Activated CD4-positive, alpha-beta memory T cell treated with anti-CD3 and anti-CD28 coated beads, Interleukin-2, amount 10 ng/mL, durations not matched to agents 7 days and 5 days (primary cell): ENCODE results near the gene CDH4. TPM values are rescaled to one million over a fixed set of nuclear protein-coding genes. Genes with fewer than 3 reads are reported as not detected.

Experiments
- CTCF ChIA-PET: fragments of 350-600 bp; sonication (Branson Sonifier 250); formaldehyde crosslinking; loops from one replicate; lab custom pipeline; 2021; ENCODE audit warnings: antibody characterized with exemption, inconsistent platforms; lab: Charles Lee
- POLR2A ChIA-PET: fragments of 350-600 bp; sonication (Branson Sonifier 250); formaldehyde crosslinking; loops from one replicate; lab custom pipeline; 2021; ENCODE audit warnings: antibody characterized with exemption; lab: Charles Lee
- DNase-seq: peaks from one replicate; pipeline ENCODE4 v3.0.0-alpha.2; 2020
- H3K27ac Mint-ChIP-seq: one replicate; pipeline ENCODE4 v1.8.0; 2021; ENCODE audit warnings: mild to moderate bottlenecking, mixed read lengths
- H3K27me3 Mint-ChIP-seq: one replicate; pipeline ENCODE4 v1.8.0; 2021; ENCODE audit warnings: mixed read lengths
- H3K36me3 Mint-ChIP-seq: one replicate; pipeline ENCODE4 v1.8.0; 2021; ENCODE audit warnings: low read depth, mixed read lengths
- H3K4me1 Mint-ChIP-seq: one replicate; pipeline ENCODE4 v1.8.0; 2021; ENCODE audit warnings: mixed read lengths
- H3K4me3 Mint-ChIP-seq: one replicate; pipeline ENCODE4 v1.8.0; 2021; ENCODE audit warnings: mild to moderate bottlenecking, mixed read lengths
- H3K9me3 Mint-ChIP-seq: one replicate; pipeline ENCODE4 v1.8.0; 2021; ENCODE audit warnings: mixed read lengths
- total RNA-seq, 2 experiments: library from RNA; stranded (reverse); gene quantifications; one replicate each; pipeline ENCODE4 v1.2.3, GENCODE V29; 2021

Gene CDH4
- total RNA-seq, 2 experiments from 2014 or later = 0.15 to 0.20 TPM

- no peaks in the 10 kb centered on the region for H3K36me3 Mint-ChIP-seq
- ChIA-PET POLR2A (no interaction called here), CTCF (no interaction called here)
- DNase-seq = no peak
- no peak overlapping the region for H3K27ac Mint-ChIP-seq
- H3K9me3 Mint-ChIP-seq = no peaks in the 10 kb centered on the region
- H3K27me3 Mint-ChIP-seq = no peaks in the 10 kb centered on the region
- no peak overlapping the region for H3K4me3 Mint-ChIP-seq
- peaks cover 4% of the 10 kb centered on the region for H3K4me1 Mint-ChIP-seq
Observed at GRCh38 chr20:61492065-61492464, 240.0 kb downstream of the CDH4 start.

GRCh38 chr20:61493798-61494305, 241.8 kb downstream of the CDH4 start:
- ChIA-PET POLR2A (no interaction called here), CTCF (no interaction called here)
- Mint-ChIP-seq H3K27ac (no peak overlapping the region), H3K27me3 (no peaks in the 10 kb centered on the region), H3K4me1 (peaks cover 7% of the 10 kb centered on the region), H3K36me3 (no peaks in the 10 kb centered on the region), H3K4me3 (no peak overlapping the region), H3K9me3 (no peaks in the 10 kb centered on the region)
- no peak for DNase-seq

- CTCF ChIA-PET = no interaction called here
Observed at GRCh38 chr20:61494763-61495575, 242.9 kb downstream of the CDH4 start.

GRCh38 chr20:61497029-61497627, 245.1 kb downstream of the CDH4 start:
- no peak overlapping the region for H3K27ac Mint-ChIP-seq
- no peaks in the 10 kb centered on the region for H3K36me3 Mint-ChIP-seq
- H3K4me3 Mint-ChIP-seq = no peak overlapping the region
- CTCF ChIA-PET = no interaction called here
- peaks cover 2% of the 10 kb centered on the region for H3K9me3 Mint-ChIP-seq
- H3K4me1 Mint-ChIP-seq = peaks cover 19% of the 10 kb centered on the region
- DNase-seq = no peak
- POLR2A ChIA-PET = no interaction called here
- H3K27me3 Mint-ChIP-seq = no peaks in the 10 kb centered on the region

More at GRCh38 chr20:61494763-61495575, 242.9 kb downstream of the CDH4 start:
- Mint-ChIP-seq H3K27ac (no peak overlapping the region), H3K27me3 (no peaks in the 10 kb centered on the region), H3K9me3 (no peaks in the 10 kb centered on the region), H3K4me1 (peaks cover 7% of the 10 kb centered on the region), H3K36me3 (no peaks in the 10 kb centered on the region), H3K4me3 (no peak overlapping the region)
- DNase-seq = no peak
- POLR2A ChIA-PET = no interaction called here

- peaks cover 2% of the 10 kb centered on the region for H3K9me3 Mint-ChIP-seq
- H3K36me3 Mint-ChIP-seq = no peaks in the 10 kb centered on the region
- peaks cover 19% of the 10 kb centered on the region for H3K4me1 Mint-ChIP-seq
- DNase-seq = no peak
- no peak overlapping the region for H3K4me3 Mint-ChIP-seq
- POLR2A ChIA-PET = no interaction called here
- H3K27ac Mint-ChIP-seq = peak overlapping the region; percentile 78
- CTCF ChIA-PET = no interaction called here
- no peaks in the 10 kb centered on the region for H3K27me3 Mint-ChIP-seq
Observed at GRCh38 chr20:61499859-61500554, 247.9 kb downstream of the CDH4 start.

- POLR2A ChIA-PET = no interaction called here
- H3K27ac Mint-ChIP-seq = peak overlapping the region; percentile 78
Observed at GRCh38 chr20:61500791-61501321, 248.8 kb downstream of the CDH4 start.

GRCh38 chr20:61502433-61502832, 250.4 kb downstream of the CDH4 start:
- ChIA-PET POLR2A (no interaction called here), CTCF (no interaction called here)
- Mint-ChIP-seq H3K27me3 (no peaks in the 10 kb centered on the region), H3K27ac (no peak overlapping the region), H3K4me1 (peaks cover 12% of the 10 kb centered on the region), H3K36me3 (no peaks in the 10 kb centered on the region), H3K9me3 (peaks cover 2% of the 10 kb centered on the region), H3K4me3 (no peak overlapping the region)
- DNase-seq = no peak

More at GRCh38 chr20:61500791-61501321, 248.8 kb downstream of the CDH4 start:
- H3K4me3 Mint-ChIP-seq = no peak overlapping the region
- H3K36me3 Mint-ChIP-seq = no peaks in the 10 kb centered on the region
- peaks cover 2% of the 10 kb centered on the region for H3K9me3 Mint-ChIP-seq
- peak; percentile 26 for DNase-seq
- H3K4me1 Mint-ChIP-seq = peaks cover 19% of the 10 kb centered on the region
- no peaks in the 10 kb centered on the region for H3K27me3 Mint-ChIP-seq
- CTCF ChIA-PET = no interaction called here

GRCh38 chr20:61503106-61503505, 251.0 kb downstream of the CDH4 start:
- DNase-seq = no peak
- Mint-ChIP-seq H3K4me1 (peaks cover 12% of the 10 kb centered on the region), H3K27ac (no peak overlapping the region), H3K9me3 (peaks cover 2% of the 10 kb centered on the region), H3K36me3 (no peaks in the 10 kb centered on the region), H3K4me3 (no peak overlapping the region), H3K27me3 (no peaks in the 10 kb centered on the region)
- ChIA-PET POLR2A (no interaction called here), CTCF (no interaction called here)

GRCh38 chr20:61505508-61505907, 253.4 kb downstream of the CDH4 start:
- Mint-ChIP-seq H3K27ac (no peak overlapping the region), H3K4me3 (no peak overlapping the region), H3K27me3 (no peaks in the 10 kb centered on the region), H3K36me3 (no peaks in the 10 kb centered on the region), H3K4me1 (peaks cover 12% of the 10 kb centered on the region), H3K9me3 (peaks cover 2% of the 10 kb centered on the region)
- no peak for DNase-seq
- ChIA-PET CTCF (no interaction called here), POLR2A (no interaction called here)

- Mint-ChIP-seq H3K4me3 (no peak overlapping the region), H3K36me3 (no peaks in the 10 kb centered on the region), H3K9me3 (no peaks in the 10 kb centered on the region), H3K4me1 (no peaks in the 10 kb centered on the region), H3K27me3 (no peaks in the 10 kb centered on the region), H3K27ac (no peak overlapping the region)
- POLR2A ChIA-PET = no interaction called here
- no peak for DNase-seq
- CTCF ChIA-PET = no interaction called here
Observed at GRCh38 chr20:61507778-61508177, 255.7 kb downstream of the CDH4 start.

GRCh38 chr20:61508301-61509096, 256.4 kb downstream of the CDH4 start:
- Mint-ChIP-seq H3K9me3 (no peaks in the 10 kb centered on the region), H3K36me3 (no peaks in the 10 kb centered on the region), H3K4me3 (no peak overlapping the region), H3K27me3 (no peaks in the 10 kb centered on the region), H3K27ac (no peak overlapping the region), H3K4me1 (no peaks in the 10 kb centered on the region)
- ChIA-PET CTCF (no interaction called here), POLR2A (no interaction called here)
- no peak for DNase-seq

- H3K4me1 Mint-ChIP-seq = no peaks in the 10 kb centered on the region
- H3K9me3 Mint-ChIP-seq = no peaks in the 10 kb centered on the region
- no peak overlapping the region for H3K4me3 Mint-ChIP-seq
- ChIA-PET CTCF (no interaction called here), POLR2A (no interaction called here)
- no peaks in the 10 kb centered on the region for H3K27me3 Mint-ChIP-seq
- no peak for DNase-seq
- no peak overlapping the region for H3K27ac Mint-ChIP-seq
- H3K36me3 Mint-ChIP-seq = no peaks in the 10 kb centered on the region
Observed at GRCh38 chr20:61510778-61511330, 258.8 kb downstream of the CDH4 start.
